ENCODE results near the gene ALOX15B.

DNA sequence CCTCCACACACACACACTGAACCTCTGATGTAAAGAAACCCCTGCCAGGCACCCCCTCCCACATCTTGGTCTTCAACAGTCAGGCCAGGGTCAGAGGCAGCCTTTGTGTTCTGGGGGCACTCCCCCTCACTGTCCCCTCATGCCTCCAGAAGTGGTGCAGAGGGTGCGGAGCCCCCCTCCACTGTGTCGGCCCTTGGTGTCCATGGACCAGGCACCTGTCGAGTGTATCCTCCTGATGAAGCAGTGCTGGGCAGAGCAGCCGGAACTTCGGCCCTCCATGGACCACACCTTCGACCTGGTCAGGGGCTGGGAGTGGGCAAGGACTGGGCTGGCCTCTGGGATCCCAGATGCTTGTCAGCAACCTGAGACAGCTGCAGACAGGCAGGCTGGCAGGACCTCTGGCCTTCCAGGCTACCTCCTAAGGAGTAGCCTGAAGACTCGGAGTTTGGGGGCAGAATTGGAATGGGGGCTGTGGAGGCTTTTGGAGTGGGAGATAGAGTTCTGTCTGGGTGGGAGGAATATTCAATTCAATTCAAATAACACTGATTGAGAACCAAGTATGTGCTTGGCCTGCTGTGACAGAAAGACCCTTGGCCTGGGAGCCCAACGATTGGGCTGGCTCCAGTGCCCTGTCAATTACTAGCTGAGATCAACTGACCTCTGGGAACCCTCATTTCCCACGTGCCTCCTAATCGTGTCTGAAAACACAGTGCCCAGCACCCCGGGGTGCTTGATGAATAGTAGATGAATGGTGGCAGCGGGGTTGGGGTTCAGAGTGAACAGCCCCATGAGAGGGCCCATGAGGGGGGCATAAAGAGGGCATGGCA is 24.9 kb upstream of the ALOX15B start:
- TF ChIP-seq, protein P1, sequence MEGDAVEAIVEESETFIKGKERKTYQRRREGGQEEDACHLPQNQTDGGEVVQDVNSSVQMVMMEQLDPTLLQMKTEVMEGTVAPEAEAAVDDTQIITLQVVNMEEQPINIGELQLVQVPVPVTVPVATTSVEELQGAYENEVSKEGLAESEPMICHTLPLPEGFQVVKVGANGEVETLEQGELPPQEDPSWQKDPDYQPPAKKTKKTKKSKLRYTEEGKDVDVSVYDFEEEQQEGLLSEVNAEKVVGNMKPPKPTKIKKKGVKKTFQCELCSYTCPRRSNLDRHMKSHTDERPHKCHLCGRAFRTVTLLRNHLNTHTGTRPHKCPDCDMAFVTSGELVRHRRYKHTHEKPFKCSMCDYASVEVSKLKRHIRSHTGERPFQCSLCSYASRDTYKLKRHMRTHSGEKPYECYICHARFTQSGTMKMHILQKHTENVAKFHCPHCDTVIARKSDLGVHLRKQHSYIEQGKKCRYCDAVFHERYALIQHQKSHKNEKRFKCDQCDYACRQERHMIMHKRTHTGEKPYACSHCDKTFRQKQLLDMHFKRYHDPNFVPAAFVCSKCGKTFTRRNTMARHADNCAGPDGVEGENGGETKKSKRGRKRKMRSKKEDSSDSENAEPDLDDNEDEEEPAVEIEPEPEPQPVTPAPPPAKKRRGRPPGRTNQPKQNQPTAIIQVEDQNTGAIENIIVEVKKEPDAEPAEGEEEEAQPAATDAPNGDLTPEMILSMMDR (IDR thresholded peaks at IDR 0.05 in 4 of 5, conservative IDR thresholded peaks at IDR 0.05 in 1 of 5) = no peak
- no peak for TF ChIP-seq POLR2A (IDR thresholded peaks at IDR 0.05)

Measured in gastrocnemius medialis (tissue), 4 donors.